Mucosa of stomach (tissue), 1 donor: ENCODE measurements around the gene TMEFF1.

Experiments
- H3K27me3 ChIP-seq: one replicate; pipeline ENCODE4 v1.7.0; 2013; ENCODE audit warnings: mild to moderate bottlenecking, low read length; ENCODE audit not compliant: control insufficient read depth, insufficient read depth
- H3K36me3 ChIP-seq: one replicate; pipeline ENCODE4 v1.7.0; 2013; ENCODE audit warnings: low read length; ENCODE audit not compliant: control insufficient read depth, insufficient read depth
- H3K4me1 ChIP-seq: one replicate; pipeline ENCODE4 v1.7.0; 2013; ENCODE audit warnings: mild to moderate bottlenecking, low read length; ENCODE audit not compliant: control insufficient read depth, insufficient read depth
- H3K4me3 ChIP-seq: one replicate; pipeline ENCODE4 v1.7.0; 2013; ENCODE audit warnings: low read length
- H3K9ac ChIP-seq: one replicate; pipeline ENCODE4 v1.7.0; 2013; ENCODE audit warnings: mild to moderate bottlenecking, low read length, moderate library complexity
- H3K9me3 ChIP-seq: one replicate; pipeline ENCODE4 v1.7.0; 2013; ENCODE audit warnings: mild to moderate bottlenecking, low read length, moderate library complexity; ENCODE audit not compliant: control insufficient read depth
- donor health status: Pancreatic carcinoma.

TMEFF1 gene

GRCh38 chr9:100455470-100455869 lies 17.5 kb upstream of the TMEFF1 start:
- Histone ChIP-seq H3K9ac (no peak overlapping the region), H3K4me1 (no peaks in the 10 kb centered on the region), H3K9me3 (no peaks in the 10 kb centered on the region), H3K36me3 (no peaks in the 10 kb centered on the region), H3K27me3 (no peaks in the 10 kb centered on the region), H3K4me3 (no peak overlapping the region)

DNA sequence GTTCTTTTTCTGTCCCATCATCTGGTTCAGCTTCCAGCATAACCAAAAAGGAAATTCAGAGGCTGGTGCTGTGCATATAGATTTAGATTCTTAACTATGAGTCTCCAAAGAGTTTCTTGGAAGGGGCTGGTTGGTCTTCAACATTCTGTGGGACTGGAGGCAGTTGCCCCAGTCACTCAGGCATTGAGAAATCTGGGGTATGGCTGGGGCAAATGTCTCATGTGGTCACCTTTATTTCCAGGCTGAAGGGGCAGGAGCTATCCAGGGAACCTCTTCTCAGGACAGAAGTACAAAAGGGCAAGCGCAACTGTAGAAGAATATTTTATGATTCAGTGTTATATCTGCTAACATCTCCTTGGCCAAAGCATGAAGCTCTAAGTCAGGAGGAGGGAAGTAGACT lies 15.4 kb upstream of the TMEFF1 start:
- H3K9me3 ChIP-seq, result no peaks in the 10 kb centered on the region
- no peak overlapping the region for H3K4me3 ChIP-seq
- H3K27me3 ChIP-seq, result no peaks in the 10 kb centered on the region
- H3K4me1 ChIP-seq, result no peaks in the 10 kb centered on the region
- no peaks in the 10 kb centered on the region for H3K36me3 ChIP-seq
- no peak overlapping the region for H3K9ac ChIP-seq

DNA sequence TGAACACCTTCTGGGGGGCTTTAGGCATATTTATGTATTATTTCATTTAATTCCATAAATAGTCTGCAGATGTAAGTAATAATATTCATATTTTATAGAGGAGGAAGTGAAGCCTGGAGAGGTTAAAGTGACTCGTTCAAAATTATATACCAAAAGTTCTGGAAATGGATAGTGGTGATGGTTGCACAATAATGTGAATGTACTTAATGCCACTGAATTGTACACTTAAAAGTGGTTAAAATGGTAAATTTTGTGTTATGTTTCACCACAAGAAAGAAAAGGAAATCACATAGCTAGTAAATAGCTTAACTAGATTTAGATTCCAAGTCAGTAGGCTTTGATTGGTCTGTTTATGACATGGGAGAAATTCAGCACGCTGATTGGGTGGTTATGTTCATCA lies 13.0 kb upstream of the TMEFF1 start:
- Histone ChIP-seq H3K4me3 (no peak overlapping the region), H3K4me1 (no peaks in the 10 kb centered on the region), H3K36me3 (no peaks in the 10 kb centered on the region), H3K9ac (no peak overlapping the region), H3K27me3 (no peaks in the 10 kb centered on the region), H3K9me3 (no peaks in the 10 kb centered on the region)

DNA sequence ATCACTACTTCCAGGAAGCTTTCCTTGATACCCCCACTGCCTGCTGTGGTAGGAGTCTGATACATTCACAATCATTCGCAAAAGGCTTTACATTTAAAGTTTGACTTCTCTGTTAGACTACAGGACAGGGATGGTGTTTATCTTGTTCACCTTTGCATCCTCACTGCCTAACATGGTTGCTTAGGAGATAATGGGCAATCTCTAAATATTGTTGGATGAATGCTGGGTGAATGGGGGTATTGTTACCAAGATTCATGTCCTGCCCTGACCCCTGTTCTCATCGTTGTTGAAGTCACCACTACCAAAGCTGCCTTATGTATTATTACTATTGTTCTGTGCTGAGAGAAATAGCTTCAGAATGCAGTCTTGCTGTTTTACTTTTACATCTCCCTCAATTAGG lies 7.7 kb upstream of the TMEFF1 start:
- Histone ChIP-seq H3K36me3 (no peaks in the 10 kb centered on the region), H3K4me3 (no peak overlapping the region), H3K9me3 (no peaks in the 10 kb centered on the region), H3K27me3 (no peaks in the 10 kb centered on the region), H3K4me1 (no peaks in the 10 kb centered on the region), H3K9ac (no peak overlapping the region)

- no peaks in the 10 kb centered on the region for H3K36me3 ChIP-seq
- no peaks in the 10 kb centered on the region for H3K9me3 ChIP-seq
- no peak overlapping the region for H3K4me3 ChIP-seq
- H3K4me1 ChIP-seq, result no peaks in the 10 kb centered on the region
- H3K27me3 ChIP-seq, result no peaks in the 10 kb centered on the region
- no peak overlapping the region for H3K9ac ChIP-seq
Observed at GRCh38 chr9:100465761-100466160, 7.2 kb upstream of the TMEFF1 start.

DNA sequence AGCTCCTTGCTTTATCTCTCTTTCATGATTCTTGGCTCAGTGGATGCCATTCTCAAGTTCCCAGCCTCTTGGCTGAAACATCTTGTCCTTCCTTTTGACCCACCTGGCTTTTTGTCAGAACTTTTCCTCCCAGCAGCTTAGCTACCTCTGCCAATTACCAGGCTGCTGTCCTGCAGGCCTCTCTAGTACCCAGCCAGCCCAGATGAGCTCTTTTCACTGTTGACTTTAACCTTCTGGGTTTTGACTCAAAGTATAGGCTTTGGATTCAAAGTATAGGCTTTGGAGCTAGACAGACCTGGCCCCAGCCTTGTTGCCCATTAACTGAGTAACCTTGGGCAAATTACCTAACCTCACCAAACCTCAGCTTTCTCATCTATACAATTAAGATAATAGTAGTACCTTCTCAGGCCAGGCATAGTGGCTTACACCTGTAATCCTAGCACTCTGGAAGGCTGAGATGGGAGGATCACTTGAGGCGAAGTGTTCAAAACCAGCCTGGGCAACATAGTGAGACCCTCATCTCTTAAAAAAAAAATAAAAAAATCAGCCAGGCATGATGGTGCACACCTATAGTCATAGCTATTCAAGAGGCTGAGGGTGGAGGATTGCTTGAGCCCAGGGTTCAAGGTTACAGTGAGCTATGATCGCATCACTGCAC lies 6.6 kb upstream of the TMEFF1 start:
- Histone ChIP-seq H3K9ac (no peak overlapping the region), H3K9me3 (no peaks in the 10 kb centered on the region), H3K4me1 (no peaks in the 10 kb centered on the region), H3K4me3 (no peak overlapping the region), H3K36me3 (no peaks in the 10 kb centered on the region), H3K27me3 (no peaks in the 10 kb centered on the region)

- Histone ChIP-seq H3K4me1 (no peaks in the 10 kb centered on the region), H3K4me3 (no peak overlapping the region), H3K9ac (no peak overlapping the region), H3K9me3 (no peaks in the 10 kb centered on the region), H3K36me3 (no peaks in the 10 kb centered on the region), H3K27me3 (peaks cover 4% of the 10 kb centered on the region)
Observed at GRCh38 chr9:100466829-100467221, 6.1 kb upstream of the TMEFF1 start.

DNA sequence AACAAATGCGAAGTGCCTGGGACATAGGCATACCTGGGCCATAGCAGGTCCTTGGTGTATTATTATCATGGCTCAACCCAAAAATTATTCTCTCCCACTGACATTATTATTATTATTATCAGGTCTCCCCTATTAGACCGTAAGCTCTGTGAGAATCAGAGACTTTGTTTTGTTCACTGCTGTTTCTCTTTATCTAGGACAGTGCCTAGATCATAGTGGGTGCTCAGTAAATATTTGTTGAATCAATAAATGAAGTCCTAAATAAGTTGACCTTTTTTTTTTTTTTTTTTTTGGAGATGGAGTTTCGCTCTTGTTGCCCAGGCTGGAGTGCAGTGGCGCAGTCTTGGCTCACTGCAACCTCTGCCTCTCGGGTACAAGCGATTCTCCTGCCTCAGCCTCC lies 4.9 kb upstream of the TMEFF1 start:
- H3K9me3 ChIP-seq, result no peaks in the 10 kb centered on the region
- H3K27me3 ChIP-seq, result peaks cover 4% of the 10 kb centered on the region
- H3K36me3 ChIP-seq, result no peaks in the 10 kb centered on the region
- no peak overlapping the region for H3K9ac ChIP-seq
- no peaks in the 10 kb centered on the region for H3K4me1 ChIP-seq
- H3K4me3 ChIP-seq, result no peak overlapping the region

DNA sequence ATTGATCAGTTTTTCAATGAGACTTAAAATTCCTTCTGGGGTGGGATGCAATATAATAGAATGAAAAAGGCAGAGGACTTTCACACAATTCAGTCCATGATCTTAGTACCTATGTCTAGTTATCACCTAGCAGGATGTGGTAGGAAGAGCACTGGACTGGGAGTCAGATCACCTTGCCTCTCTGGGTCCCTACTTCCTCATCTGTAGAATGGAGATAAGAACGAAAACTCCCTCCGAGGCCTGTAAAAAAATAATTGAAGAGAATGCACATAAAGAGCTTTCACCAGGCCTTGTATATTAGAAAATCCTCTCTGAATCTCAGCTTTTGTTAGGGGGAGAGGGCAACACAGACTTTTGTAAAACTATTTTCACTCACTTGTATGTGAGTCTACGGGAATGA lies 681 bp upstream of the TMEFF1 start:
- Histone ChIP-seq H3K4me1 (no peaks in the 10 kb centered on the region), H3K4me3 (no peak overlapping the region), H3K36me3 (no peaks in the 10 kb centered on the region), H3K9ac (no peak overlapping the region), H3K9me3 (no peaks in the 10 kb centered on the region), H3K27me3 (peaks cover 20% of the 10 kb centered on the region)

DNA sequence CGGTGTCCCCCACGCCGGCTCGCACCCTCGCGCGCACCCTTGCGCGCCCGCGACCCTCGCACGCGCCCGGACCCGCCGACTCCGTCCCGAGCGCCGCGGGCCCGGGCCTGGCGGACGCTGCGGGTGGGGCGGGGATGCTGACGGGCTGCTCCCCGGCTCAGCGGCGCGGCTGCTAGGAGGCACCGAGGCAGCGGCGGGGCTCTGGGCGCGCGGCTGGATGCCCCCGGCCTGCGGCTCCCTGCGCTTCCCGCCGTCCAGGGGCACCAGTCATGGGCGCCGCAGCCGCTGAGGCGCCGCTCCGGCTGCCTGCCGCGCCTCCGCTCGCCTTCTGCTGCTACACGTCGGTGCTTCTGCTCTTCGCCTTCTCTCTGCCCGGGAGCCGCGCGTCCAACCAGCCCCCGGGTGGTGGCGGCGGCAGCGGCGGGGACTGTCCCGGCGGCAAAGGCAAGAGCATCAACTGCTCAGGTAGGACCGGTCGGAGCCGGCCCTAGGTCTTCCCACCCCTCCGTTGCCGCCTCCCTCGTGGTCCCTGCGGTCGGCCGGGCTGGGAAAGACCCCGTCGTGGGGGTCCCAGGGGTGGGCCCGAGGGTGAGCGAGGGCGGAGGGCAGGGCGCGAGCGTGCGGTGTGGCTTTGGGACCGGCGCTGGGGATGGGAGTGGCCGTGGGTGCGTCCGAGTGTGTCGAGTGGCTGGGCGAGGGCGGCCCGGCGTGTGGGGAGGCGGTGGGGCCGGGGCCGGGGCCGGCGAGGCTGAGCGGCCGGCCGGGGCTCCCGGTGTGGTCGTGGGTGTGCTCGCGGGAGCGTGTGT lies 530 bp downstream of the TMEFF1 start:
- Histone ChIP-seq H3K36me3 (no peaks in the 10 kb centered on the region), H3K4me1 (no peaks in the 10 kb centered on the region), H3K9me3 (no peaks in the 10 kb centered on the region), H3K27me3 (peaks cover 20% of the 10 kb centered on the region), H3K4me3 (no peak overlapping the region), H3K9ac (no peak overlapping the region)

DNA sequence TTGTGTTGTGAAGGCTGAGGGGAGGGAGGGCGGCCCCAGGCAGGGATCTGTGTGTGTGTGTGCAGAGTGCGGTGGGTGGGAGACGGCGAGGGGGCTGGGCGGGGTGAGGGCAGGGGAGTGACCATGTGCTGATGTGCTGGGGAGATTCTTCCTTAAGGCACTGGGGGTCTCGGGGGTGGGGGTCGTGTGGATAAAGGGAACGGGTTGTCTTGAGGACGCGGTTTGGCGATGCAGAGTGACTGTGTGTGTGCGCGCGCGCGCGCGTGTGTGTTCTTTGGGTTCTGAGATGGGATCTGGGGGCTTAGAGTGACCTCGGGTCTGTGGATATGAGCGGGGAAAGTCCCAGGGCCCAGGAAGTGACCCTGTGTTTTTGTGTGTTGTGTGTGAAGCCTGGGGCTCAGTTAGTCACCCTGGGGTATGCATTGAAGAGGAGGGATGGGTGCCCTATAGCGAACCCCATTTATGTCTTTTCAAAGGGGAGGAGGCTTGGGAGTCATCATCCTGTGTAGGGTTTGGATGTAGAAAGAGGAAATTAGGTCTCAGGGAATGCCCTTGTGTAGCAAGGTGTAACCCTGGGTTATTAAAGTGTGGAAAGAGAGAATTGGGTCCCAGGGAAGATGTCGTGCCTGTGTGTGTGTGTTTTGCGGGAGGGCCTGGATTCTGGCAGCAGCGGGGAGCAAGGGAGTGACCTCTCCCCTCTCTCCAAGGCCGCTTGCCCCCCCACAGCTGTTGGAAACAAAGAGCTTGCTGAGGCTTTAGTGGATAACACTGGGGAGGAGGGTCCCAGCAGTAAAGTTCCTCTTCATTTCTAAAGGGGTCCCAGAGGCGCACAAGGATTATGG lies 1.4 kb downstream of the TMEFF1 start:
- Histone ChIP-seq H3K4me3 (no peak overlapping the region), H3K9ac (no peak overlapping the region), H3K9me3 (no peaks in the 10 kb centered on the region), H3K27me3 (peaks cover 20% of the 10 kb centered on the region), H3K36me3 (no peaks in the 10 kb centered on the region), H3K4me1 (no peaks in the 10 kb centered on the region)

GRCh38 chr9:100474924-100475276 lies 2.0 kb downstream of the TMEFF1 start:
- Histone ChIP-seq H3K36me3 (no peaks in the 10 kb centered on the region), H3K9me3 (no peaks in the 10 kb centered on the region), H3K4me1 (no peaks in the 10 kb centered on the region), H3K9ac (no peak overlapping the region), H3K27me3 (peaks cover 20% of the 10 kb centered on the region), H3K4me3 (no peak overlapping the region)
